SK-N-MC (cell line): ENCODE measurements around the gene CFAP299.
"Not testable (repeated sequence)": the region's sequence is repeated elsewhere in the genome, so short reads cannot be mapped to it uniquely, and the experiment has no call there.

Experiments
- EZH2 ChIP-seq: fragments of 200-600 bp; sonication (generic); IDR thresholded peaks from one replicate; pipeline ENCODE4 v1.6.1; 2017; ENCODE audit warnings: antibody characterized with exemption
- POLR2AphosphoS5 ChIP-seq: IDR thresholded peaks from 2 replicates; pipeline ENCODE4 v1.6.1; 2012; ENCODE audit warnings: mild to moderate bottlenecking, low read depth, low read length, borderline replicate concordance

DNA sequence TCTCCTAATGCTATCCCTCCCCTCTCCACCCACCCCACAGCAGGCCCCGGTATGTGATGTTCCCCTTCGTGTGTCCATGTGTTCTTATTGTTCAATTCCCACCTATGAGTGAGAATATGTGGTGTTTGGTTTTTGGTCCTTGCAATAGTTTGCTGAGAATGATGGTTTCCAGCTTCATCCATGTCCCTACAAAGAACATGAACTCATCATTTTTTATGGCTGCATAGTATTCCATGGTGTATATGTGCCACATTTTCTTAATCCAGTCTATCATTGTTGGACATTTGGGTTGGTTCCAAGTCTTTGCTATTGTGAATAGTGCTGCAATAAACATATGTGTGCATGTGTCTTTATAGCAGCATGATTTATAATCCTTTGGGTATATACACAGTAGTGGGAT is 44.9 kb upstream of the CFAP299 start:
- not testable (repeated sequence) for TF ChIP-seq POLR2AphosphoS5, EZH2
